Measurements from ENCODE around the gene RILP.

Gene RILP

DNA sequence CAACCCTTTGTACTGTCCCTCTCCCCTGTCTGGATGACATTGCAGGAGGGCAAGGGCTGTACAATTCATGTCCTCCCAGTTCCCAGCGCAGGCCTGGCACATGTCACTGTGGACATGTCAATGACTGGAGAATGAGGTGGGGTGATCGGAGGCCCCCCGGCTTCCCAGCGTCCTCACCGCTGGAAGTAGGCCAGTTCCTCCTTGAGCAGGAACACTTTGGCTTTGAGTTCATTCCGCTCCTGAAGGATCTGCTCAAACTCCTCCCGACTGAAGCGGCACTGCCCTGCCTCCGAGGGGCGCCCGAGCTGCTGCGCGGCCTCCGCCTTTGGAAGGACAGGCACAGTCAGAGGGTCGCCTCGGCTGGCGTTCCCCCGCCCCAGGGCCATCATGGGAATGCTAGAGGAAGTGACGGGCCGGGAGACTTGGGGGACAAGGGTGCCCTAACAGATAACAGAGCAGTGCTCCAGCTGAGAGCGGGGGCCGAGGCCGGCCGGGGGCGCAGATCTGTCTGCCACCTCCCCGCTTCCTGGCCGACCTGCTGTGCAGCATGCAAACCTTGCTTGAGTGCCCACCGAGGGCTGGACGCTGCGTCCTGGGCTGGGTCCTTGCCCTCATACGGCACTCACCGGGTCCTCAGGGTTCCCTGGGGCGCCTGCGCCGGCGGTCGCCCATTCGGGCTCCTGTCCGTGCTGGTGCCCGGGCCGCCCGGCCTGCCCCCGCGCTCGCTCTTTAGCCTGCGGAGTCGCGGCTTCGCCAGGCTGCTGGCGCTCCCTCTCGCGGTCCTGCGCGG, 1.3 kb downstream of the RILP start:
- no peak for DNase-seq (ENCODE audit: low spot score)

DNA sequence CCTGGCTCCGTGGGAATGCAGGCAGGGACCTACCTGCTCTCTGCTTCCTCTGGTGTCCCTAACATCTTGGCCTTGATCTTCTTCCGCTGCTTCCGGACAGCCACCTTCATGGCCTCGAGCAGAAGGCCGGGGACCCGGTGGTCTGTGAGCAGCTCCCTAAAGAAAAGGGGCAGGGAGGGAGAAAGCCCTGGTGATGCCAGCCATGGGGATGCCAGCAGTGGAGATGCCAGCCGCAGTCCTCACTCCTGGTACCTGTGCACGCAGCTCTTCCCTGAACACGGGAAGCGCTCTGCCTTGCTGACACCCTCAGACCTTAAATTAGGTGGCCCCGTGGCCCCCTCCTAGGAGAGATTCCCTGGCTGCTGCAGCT, 1.9 kb downstream of the RILP start:
- DNase-seq (ENCODE audit: low spot score): no peak

GRCh38 chr17:1646199-1646875, 3.3 kb downstream of the RILP start:
- DNase-seq (ENCODE audit: low spot score): no peak

- DNase-seq (ENCODE audit: low spot score): no peak
Measured at GRCh38 chr17:1645207-1646171, 4.2 kb downstream of the RILP start, which contains the start of gene SCARF1. Gene SCARF1, minus strand, starts transcription at chr17:1645732. Its CDS starts 35 bp downstream, at chr17:1645697.

DNA sequence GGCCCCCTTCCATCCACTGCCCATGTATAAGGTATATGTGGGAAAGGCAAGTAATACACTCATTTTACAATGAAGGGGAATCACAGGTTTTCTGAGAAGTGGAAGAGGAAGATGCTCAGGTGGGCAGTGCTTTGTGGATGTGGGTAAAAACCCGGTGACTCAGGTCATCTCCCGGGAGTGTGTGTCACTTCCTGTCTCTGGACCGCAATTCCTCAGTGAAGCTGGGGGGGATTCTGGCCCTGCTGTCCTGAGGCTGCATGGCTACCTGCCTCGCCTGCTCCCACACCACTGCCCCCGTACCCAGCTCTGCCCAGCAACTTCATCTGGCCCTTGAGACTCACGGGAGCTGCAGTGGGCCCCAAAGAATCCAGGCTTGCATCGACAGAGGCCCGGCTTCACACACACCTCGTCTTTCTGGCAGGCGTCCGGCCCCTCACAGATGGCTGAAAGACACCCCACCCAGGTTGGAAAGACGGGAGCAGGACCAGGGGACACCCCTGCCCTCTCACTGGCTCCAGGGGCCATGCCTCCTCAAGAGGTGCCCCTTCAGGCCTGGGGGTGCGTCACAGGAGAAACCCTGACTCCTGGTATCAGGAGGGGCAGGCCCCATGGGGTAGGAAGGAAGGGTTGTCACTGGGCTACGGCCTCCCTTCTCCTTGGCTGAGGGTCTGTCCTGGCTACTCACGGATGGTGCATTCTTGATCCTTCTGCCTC, 5.0 kb downstream of the RILP start:
- no peak for DNase-seq (ENCODE audit: low spot score)

GRCh38 chr17:1643999-1644492, 5.6 kb downstream of the RILP start:
- DNase-seq (ENCODE audit: low spot score): no peak

DNA sequence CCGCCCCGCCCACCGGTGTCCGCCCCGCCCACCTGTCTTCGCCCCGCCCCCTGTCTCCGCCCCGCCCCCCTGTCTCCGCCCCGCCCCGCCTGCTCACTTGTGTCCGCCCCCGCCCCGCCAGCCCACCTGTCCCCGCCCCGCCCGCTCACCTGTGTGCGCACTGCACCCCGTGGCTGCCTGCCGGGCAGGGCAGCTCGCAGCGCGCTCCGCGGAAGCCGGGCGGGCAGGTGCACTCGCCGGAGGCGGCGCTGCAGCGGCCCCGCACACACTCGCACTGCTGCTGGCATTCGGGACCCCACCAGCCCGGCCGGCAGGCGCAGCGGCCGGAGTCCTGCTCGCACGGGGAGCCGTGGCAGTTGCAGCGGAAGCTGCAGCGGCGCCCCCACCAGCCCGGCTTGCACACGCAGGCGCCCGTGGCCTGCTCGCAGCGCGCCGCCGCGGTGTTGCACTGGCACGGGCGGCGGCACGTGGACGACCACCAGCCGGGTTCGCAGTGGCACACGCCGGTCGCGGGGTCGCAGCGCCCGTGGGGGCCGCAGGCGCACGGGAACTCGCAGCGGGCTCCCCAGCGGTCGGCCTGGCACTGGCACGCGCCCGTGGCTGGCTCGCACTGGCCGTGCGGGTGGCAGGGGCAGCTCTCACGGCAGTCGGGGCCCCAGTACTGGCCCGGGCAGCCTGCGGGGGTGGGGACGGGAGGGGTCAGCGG, 6.2 kb downstream of the RILP start:
- peak; percentile 45 for DNase-seq (ENCODE audit: low spot score)

DNA sequence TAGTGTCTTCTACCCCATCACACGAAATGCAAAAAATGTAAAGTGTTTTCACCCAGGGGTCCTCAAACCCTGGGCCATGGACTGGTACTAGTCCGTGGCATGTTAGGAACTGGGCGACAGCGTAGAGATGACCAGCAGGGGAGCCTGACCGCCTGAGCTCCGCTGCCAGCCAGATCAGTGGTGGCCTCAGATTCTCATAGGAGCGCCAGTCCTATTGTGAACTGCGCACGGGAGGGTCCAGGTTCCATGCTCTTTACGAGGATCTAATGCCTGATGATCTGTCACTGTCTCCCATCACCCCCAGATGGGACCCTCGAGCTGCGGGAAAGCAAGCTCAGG, 8.6 kb downstream of the RILP start:
- DNase-seq (ENCODE audit: low spot score): no peak

- DNase-seq (ENCODE audit: low spot score): no peak
Measured at GRCh38 chr17:1640329-1641064, 9.2 kb downstream of the RILP start.

- no peak for DNase-seq (ENCODE audit: low spot score)
Measured at GRCh38 chr17:1639549-1640180, 10.0 kb downstream of the RILP start.

GRCh38 chr17:1638624-1639300, 10.9 kb downstream of the RILP start:
- DNase-seq (ENCODE audit: low spot score): no peak

GRCh38 chr17:1638171-1638590, 11.5 kb downstream of the RILP start:
- no peak for DNase-seq (ENCODE audit: low spot score)

- no peak for DNase-seq (ENCODE audit: low spot score)
Measured at GRCh38 chr17:1636732-1637285, 12.9 kb downstream of the RILP start.

DNA sequence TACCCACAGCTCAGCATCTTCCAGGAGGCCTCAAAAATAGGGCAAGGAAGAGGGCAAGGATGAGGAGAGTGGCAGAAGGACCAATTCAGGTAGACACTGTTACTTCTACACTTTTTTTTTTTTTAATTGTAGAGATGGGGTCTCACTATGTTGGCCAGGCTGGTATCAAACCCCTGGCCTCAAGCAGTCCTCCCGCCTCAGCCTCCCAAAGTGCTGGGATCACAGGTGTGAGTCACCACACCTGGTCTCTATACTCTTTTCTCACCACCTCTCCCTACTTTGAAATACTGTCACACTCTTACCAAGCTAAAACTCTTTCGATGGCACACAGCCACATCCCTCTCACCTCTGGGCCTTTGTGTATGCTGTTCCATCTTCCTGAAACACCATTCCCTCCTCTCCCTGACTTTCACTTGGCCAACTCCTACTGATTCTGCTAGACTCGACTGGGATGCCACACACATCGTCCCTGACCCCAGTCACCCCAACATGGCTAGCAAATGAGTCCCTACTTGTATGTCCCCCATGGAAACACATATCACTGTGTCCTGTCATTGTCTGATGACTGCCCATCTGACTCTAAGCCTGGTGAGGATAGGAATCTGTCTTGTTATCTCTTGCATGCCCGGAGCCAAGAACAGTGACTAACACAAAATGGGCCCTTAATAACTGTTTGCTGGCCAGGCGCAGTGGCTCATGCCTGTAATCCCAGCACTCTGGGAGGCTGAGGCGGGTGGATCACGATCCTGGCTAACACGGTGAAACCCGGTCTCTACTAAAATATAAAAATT, 13.8 kb downstream of the RILP start:
- no peak for DNase-seq (ENCODE audit: low spot score)

DNA sequence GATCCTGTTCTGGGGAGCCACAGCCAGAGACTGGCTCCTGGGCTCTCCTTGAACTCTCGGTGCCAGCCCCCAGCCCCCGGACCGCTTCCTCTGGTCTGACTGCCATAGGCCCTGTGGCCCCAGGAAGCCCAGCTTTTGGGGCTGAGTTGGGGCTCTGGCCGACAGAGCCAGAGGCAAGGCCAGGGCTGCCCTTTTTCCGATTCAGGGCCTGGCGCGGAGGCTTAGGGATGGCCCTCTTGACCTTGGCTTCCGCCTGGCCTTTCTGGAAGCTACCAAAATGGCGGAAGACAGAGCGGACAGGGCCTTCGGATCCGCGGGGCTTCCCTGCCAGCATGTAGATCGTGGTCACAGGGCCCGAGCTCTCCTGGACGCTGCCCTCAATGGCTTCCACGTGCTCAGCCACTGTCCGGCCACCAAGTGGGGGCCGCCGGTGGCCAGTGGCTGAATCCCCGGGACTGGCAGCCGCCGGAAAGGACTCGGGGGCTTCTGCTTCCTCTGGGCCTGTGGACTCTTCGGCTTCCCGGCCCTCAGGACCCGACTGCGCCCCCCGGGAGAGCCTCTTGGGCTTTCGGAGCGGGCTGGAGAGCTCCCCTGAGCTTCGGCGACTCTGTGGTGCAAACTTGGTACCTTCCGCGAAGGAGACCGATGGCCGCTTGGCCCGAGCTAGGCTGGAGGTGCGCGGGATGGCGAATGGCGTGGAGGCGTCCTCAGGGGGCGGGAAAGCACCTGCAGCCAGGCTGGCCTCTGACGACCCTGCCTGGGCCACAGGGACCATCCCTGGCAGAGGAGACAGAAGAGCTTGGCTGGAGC, 14.6 kb downstream of the RILP start:
- DNase-seq (ENCODE audit: low spot score): no peak

- no peak for DNase-seq (ENCODE audit: low spot score)
Measured at GRCh38 chr17:1630662-1631061, 19.0 kb downstream of the RILP start.

All from hematopoietic multipotent progenitor cell treated with erythropoietin and hydrocortisone succinate and interleukin-3 and kit ligand, for 17 days (in vitro differentiated cells).